ENCODE results near the gene ISL2. TPM values are rescaled to one million over a fixed set of nuclear protein-coding genes. Genes with fewer than 3 reads are reported as not detected.

ISL2 gene
- total RNA-seq, 1 experiment from 2014 or later = 0.15 TPM

DNA sequence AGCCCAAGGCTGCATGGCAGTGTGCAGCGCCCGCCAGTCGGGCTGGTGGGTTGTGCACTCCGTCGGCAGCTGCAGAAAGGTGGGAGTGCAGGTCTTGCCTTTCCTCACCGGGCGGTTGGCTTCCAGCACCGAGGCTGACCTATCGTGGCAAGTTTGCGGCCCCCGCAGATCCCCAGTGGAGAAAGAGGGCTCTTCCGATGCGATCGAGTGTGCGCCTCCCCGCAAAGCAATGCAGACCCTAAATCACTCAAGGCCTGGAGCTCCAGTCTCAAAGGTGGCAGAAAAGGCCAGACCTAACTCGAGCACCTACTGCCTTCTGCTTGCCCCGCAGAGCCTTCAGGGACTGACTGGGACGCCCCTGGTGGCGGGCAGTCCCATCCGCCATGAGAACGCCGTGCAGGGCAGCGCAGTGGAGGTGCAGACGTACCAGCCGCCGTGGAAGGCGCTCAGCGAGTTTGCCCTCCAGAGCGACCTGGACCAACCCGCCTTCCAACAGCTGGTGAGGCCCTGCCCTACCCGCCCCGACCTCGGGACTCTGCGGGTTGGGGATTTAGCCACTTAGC is 4.3 kb downstream of the ISL2 start:
- H3K9ac ChIP-seq (ENCODE audit: extremely low read depth, insufficient read length, low read length) = no peak overlapping the region
- DNase-seq = peak; percentile 40
- peak overlapping the region; percentile 51 for H3K4me2 ChIP-seq (ENCODE audit: insufficient read depth, insufficient read length, low read length)
- peaks cover 6 to 19% of the 10 kb centered on the region in 2 experiments; a peak in 4 of 5 replicates for H3K9me3 Mint-ChIP-seq
- H3T11ph ChIP-seq (ENCODE audit: low read length) = no peak overlapping the region
- H4K5ac ChIP-seq (ENCODE audit: insufficient read length, low read depth, low read length) = no peak overlapping the region
- H3K79me2 ChIP-seq (ENCODE audit: insufficient read depth, low read length) = no peaks in the 10 kb centered on the region
- H3K36me3 Mint-ChIP-seq (ENCODE audit: insufficient read depth in 1 of 3, low read depth in 3 of 3) = peaks cover 0 to 2% (median 0%) of the 10 kb centered on the region in 3 experiments; a peak in 1 of 7 replicates
- H3K4ac ChIP-seq (ENCODE audit: low read depth, low read length) = no peak overlapping the region
- H4K8ac ChIP-seq (replicated peaks; ENCODE audit: insufficient read length, low read depth, low read length) = no peak overlapping the region
- H3K23ac ChIP-seq (ENCODE audit: insufficient read length, low read depth, low read length) = no peak overlapping the region
- no peak overlapping the region for H2BK120ac ChIP-seq (ENCODE audit: low read depth, low read length, poor library complexity, severe bottlenecking)
- no peak overlapping the region; the same call in 1 of the 2 replicates for H3K14ac ChIP-seq (ENCODE audit: insufficient read depth, low read length)
- H3K18ac ChIP-seq (ENCODE audit: insufficient read length, low read depth, low read length) = no peak overlapping the region
- H2BK20ac ChIP-seq (ENCODE audit: low read depth, low read length, poor library complexity, severe bottlenecking) = no peak overlapping the region
- no peak overlapping the region for H2AK5ac ChIP-seq (ENCODE audit: insufficient read length, low read length)
- H2AFZ ChIP-seq (ENCODE audit: low read length) = no peak overlapping the region
- peaks cover 98% of the 10 kb centered on the region for H3K27me3 Mint-ChIP-seq (ENCODE audit: low read depth)
- H3K4me1 Mint-ChIP-seq = peaks cover 26 to 52% of the 10 kb centered on the region in 2 experiments
- no peak overlapping the region for H2BK5ac ChIP-seq (ENCODE audit: insufficient read length, low read length)
- H2BK12ac ChIP-seq (ENCODE audit: insufficient read length, low read depth, low read length) = no peak overlapping the region
- H3K56ac ChIP-seq (ENCODE audit: insufficient read length, low read depth, low read length) = no peak overlapping the region
- no peak overlapping the region for H2BK15ac ChIP-seq (ENCODE audit: low read depth, low read length)
- no CpG with 5 or more reads among the region's 35 CpGs for WGBS (ENCODE audit: extremely low coverage, insufficient read length, low lambda C conversion rate)
- no peaks in the 10 kb centered on the region for H4K20me1 ChIP-seq (ENCODE audit: control insufficient read depth, insufficient read depth, insufficient read length)
- H3K27ac ChIP-seq (ENCODE audit: insufficient read length, low read depth, low read length) = no peak overlapping the region
- peaks cover 7% of the 10 kb centered on the region for H3K23me2 ChIP-seq (ENCODE audit: insufficient read length, low read depth, low read length, poor library complexity, severe bottlenecking)
- no peaks in the 10 kb centered on the region for H3K9me3 ChIP-seq (ENCODE audit: control insufficient read depth, low read depth, low read length)
- TF ChIP-seq, protein P1, sequence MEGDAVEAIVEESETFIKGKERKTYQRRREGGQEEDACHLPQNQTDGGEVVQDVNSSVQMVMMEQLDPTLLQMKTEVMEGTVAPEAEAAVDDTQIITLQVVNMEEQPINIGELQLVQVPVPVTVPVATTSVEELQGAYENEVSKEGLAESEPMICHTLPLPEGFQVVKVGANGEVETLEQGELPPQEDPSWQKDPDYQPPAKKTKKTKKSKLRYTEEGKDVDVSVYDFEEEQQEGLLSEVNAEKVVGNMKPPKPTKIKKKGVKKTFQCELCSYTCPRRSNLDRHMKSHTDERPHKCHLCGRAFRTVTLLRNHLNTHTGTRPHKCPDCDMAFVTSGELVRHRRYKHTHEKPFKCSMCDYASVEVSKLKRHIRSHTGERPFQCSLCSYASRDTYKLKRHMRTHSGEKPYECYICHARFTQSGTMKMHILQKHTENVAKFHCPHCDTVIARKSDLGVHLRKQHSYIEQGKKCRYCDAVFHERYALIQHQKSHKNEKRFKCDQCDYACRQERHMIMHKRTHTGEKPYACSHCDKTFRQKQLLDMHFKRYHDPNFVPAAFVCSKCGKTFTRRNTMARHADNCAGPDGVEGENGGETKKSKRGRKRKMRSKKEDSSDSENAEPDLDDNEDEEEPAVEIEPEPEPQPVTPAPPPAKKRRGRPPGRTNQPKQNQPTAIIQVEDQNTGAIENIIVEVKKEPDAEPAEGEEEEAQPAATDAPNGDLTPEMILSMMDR (conservative IDR thresholded peaks at IDR 0.05) = peak; percentile 51; the same call in 2 of the 3 replicates
- no peaks in the 10 kb centered on the region for H3K79me1 ChIP-seq (ENCODE audit: insufficient read depth, low read depth, low read length, poor library complexity, severe bottlenecking)
- H3K27me3 ChIP-seq (ENCODE audit: insufficient read depth, low read length) = peaks cover 80% of the 10 kb centered on the region
- no peak overlapping the region for H3K27ac Mint-ChIP-seq
- no peak overlapping the region for H4K91ac ChIP-seq (ENCODE audit: insufficient read length, low read depth, low read length)
- peaks cover 3% of the 10 kb centered on the region; the same call in 1 of the 2 replicates for H3K4me1 ChIP-seq (ENCODE audit: insufficient read depth, low read length)
- peak overlapping the region; percentile 45 to 88 for H3K4me3 Mint-ChIP-seq

Data from H9 (cell line).